ENCODE results near the gene JUN. TPM values are rescaled to one million over a fixed set of nuclear protein-coding genes. Genes with fewer than 3 reads are reported as not detected.

JUN gene
- total RNA-seq, 2 experiments from 2014 or later = 24.2 to 25.5 TPM

DNA sequence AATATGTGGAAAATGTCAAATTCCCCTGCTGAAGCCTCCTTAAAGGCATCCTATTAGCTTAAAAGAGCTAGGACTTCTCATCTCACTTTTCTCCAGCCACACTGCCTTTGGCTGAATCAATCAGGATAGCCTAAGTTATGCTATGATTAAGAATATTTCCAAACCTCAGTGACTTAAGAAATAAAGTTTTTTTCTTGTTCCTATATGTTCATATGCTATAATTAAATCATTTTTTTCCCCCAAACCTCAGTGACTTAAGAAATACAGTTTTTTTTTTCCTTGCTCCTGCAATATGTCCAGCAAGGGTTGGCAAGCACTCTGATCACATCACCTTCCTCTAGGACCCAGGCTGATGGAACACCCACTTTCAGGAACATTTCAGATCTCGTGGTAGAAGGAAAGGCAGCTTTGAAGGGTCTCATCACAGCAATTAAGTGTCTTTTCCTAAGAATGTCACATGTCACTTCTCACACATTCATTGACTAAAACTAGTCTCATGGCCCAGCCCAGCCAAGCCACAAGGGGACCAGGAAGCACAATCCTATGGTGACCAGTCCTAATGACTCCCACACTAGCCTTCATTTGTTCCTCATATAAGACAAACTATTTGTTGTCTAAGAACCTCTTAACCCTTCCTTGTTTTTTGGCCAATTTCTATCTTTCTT is 6.3 kb upstream of the JUN start:
- intact Hi-C loops (cut with DNase I, micrococcal nuclease) = loop anchor here (5.0 to 10.0 kb wide), 2 partner anchors 285 to 352 kb away; no protein-coding TSS in a partner anchor
- Mint-ChIP-seq H3K27me3 (no peaks in the 10 kb centered on the region), H3K36me3 (ENCODE audit: low read depth) (peaks cover 18% of the 10 kb centered on the region), H3K4me3 (no peak overlapping the region), H3K27ac (no peak overlapping the region), H3K4me1 (peaks cover 12% of the 10 kb centered on the region), H3K9me3 (ENCODE audit: low read depth) (peaks cover 5% of the 10 kb centered on the region)
- CTCF ChIA-PET = interaction anchor here (0.5 kb wide), 1 partner anchor 26 kb away, joined by 3 read pairs; no protein-coding TSS in a partner anchor
- no peak for DNase-seq
- POLR2A ChIA-PET = no interaction called here
- no peak for ATAC-seq

DNA sequence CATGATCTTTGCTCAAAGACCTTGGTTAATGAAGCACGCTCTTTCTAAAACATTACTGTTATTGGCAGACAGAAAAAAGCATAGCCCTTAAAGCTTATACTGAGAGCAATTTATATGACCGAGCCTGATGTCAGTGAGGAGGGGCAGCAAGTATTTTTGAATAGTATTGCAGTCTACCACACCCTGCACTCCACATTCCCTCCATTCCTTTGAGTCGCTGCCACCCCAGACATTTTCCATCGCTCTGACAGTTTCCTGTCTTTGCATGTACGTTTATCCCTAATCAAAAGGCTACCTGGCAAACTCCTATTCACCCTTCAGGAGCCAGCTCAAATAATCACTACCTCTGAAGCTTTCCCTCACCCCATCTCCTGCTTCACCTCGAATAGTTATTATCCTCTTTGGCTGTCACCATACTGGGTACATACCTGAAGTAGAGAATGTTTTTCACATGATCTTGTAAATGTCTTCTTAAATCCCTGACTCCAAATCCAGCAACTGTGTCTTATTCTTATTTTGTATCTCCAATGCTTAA is 5.5 kb upstream of the JUN start:
- peaks cover 9% of the 10 kb centered on the region for H3K4me1 Mint-ChIP-seq
- ChIA-PET POLR2A (no interaction called here), CTCF (no interaction called here)
- H3K36me3 Mint-ChIP-seq (ENCODE audit: low read depth) = peaks cover 18% of the 10 kb centered on the region
- no peak overlapping the region for H3K27ac Mint-ChIP-seq
- H3K4me3 Mint-ChIP-seq = no peak overlapping the region
- DNase-seq (no peak), ATAC-seq (no peak)
- intact Hi-C loops (cut with DNase I, micrococcal nuclease) = loop anchor here (5.0 to 10.0 kb wide), 2 partner anchors 285 to 353 kb away; no protein-coding TSS in a partner anchor
- H3K27me3 Mint-ChIP-seq = no peaks in the 10 kb centered on the region
- peaks cover 5% of the 10 kb centered on the region for H3K9me3 Mint-ChIP-seq (ENCODE audit: low read depth)

DNA sequence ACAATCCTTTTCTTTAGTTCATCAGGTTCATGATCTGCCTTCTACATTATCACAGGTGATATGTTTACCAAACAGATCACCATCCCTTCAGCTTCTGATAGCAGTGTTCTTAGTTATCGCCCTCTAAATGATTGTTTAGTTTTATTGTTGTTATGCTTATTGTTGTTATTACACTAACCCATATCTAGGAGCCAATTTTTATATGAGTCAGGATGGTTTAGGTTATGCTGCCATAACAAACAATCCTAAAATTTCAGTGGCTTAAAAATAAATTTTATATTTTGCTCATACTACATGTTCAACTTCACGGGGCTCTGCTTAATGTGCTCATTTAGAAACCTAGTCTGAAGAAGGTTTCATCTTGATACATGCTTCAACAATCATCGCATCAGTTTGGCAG is 4.4 kb upstream of the JUN start:
- POLR2A ChIA-PET = no interaction called here
- H3K4me3 Mint-ChIP-seq = no peak overlapping the region

GRCh38 chr1:58786927-58787245 is 3.0 kb upstream of the JUN start:
- peaks cover 23% of the 10 kb centered on the region for H3K36me3 Mint-ChIP-seq (ENCODE audit: low read depth)
- H3K9me3 Mint-ChIP-seq (ENCODE audit: low read depth) = peaks cover 5% of the 10 kb centered on the region
- H3K27me3 Mint-ChIP-seq = no peaks in the 10 kb centered on the region
- intact Hi-C loops (cut with DNase I, micrococcal nuclease) = loop anchor here (5.0 to 10.0 kb wide), 2 partner anchors 288 to 355 kb away; no protein-coding TSS in a partner anchor
- H3K4me1 Mint-ChIP-seq = peaks cover 12% of the 10 kb centered on the region
- H3K4me3 Mint-ChIP-seq = no peak overlapping the region
- DNase-seq (no peak), ATAC-seq (no peak)
- no peak overlapping the region for H3K27ac Mint-ChIP-seq
- ChIA-PET POLR2A (interaction anchor here (1.0 kb wide), 1 partner anchor 31 kb away, joined by 3 read pairs; no protein-coding TSS in a partner anchor), CTCF (interaction anchor here (1.1 kb wide), 1 partner anchor 59 kb away, joined by 3 read pairs; no protein-coding TSS in a partner anchor)

More for the DNA sequence above, 4.4 kb upstream of the JUN start:
- ATAC-seq (no peak), DNase-seq (no peak)
- intact Hi-C loops (cut with DNase I, micrococcal nuclease) = loop anchor here (5.0 to 10.0 kb wide), 2 partner anchors 287 to 354 kb away; no protein-coding TSS in a partner anchor
- H3K9me3 Mint-ChIP-seq (ENCODE audit: low read depth) = peaks cover 5% of the 10 kb centered on the region
- H3K27ac Mint-ChIP-seq = no peak overlapping the region
- peaks cover 9% of the 10 kb centered on the region for H3K4me1 Mint-ChIP-seq
- no peaks in the 10 kb centered on the region for H3K27me3 Mint-ChIP-seq
- peaks cover 18% of the 10 kb centered on the region for H3K36me3 Mint-ChIP-seq (ENCODE audit: low read depth)
- CTCF ChIA-PET = no interaction called here

DNA sequence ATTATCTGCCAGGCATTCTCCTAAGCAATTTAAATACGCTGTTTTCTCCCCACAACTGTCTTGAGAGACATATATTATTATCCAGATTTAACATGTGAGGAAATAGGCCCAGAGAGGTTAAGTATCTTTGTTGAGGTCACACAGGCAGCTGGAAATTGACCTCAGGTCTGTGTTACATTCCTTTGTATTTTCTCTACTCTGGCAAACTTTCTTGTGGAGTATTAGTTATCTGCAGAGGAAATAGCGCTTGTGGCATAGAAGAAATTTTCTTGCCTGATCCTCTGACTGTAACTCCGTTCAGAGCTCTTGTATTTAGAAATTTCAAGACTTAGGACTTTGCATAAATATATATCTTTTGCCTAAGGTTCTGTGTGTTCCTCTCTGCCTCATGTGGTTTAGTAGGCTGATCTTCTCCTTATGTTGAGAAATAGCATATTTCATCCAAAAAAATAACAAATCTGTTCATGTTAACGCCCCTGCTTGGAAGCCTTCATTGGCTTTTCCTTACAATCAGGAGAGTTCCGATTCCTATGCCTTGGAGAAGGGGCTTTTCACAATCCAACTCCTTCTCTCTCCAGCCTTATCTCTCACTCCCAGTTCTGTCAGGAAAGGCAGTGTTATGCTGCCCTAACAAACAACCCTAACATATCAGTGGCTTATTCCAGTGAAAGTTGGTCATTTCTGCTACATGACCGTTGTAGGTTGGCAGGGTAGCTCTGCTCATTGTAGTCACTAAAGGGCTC is 2.5 kb upstream of the JUN start:
- no peak for DNase-seq
- Mint-ChIP-seq H3K4me1 (peaks cover 15% of the 10 kb centered on the region), H3K36me3 (ENCODE audit: low read depth) (peaks cover 27% of the 10 kb centered on the region), H3K27ac (no peak overlapping the region), H3K27me3 (no peaks in the 10 kb centered on the region), H3K9me3 (ENCODE audit: low read depth) (peaks cover 5% of the 10 kb centered on the region), H3K4me3 (peak overlapping the region; percentile 79)
- intact Hi-C loops (cut with DNase I, micrococcal nuclease) = loop anchor here (5.0 to 10.0 kb wide), 2 partner anchors 288 to 356 kb away; no protein-coding TSS in a partner anchor
- ChIA-PET CTCF (interaction anchor here (1.0 to 1.2 kb wide), 4 partner anchors 12 to 339 kb away, joined by 3 to 4 read pairs (median 4); no protein-coding TSS in a partner anchor), POLR2A (interaction anchor here (0.6 to 1.0 kb wide), 2 partner anchors 8 to 30 kb away, joined by 3 read pairs; no protein-coding TSS in a partner anchor)
- no peak for ATAC-seq

DNA sequence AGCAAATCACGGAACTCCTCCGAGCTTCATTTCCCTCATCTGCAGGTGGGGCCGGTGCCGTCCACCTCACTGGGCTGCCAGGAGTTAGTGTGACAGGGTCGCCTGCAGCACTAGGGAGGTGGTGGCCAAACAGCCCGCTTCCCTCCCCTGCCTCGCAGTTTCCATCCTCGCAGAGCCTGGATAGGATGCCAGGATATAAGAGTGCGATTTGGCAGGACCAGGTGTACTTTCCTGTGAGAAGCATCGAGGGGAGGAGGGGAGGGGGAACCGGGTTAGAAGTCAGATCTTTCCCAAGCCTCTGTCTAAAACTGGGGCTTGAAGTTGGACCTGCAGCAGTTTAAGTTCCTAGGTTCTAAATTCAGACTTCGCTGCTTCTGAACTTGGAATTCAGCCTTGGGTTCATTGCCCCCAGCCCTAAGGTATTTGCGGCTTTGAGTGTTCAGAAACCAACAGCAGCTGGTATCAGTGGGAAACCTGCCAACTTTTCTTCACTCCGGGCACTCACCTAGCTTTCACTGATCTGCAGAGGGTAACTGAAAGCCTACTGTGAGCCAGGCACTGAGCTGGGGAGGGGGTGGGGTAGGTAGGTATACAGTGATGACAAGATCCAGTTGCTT is 1.7 kb upstream of the JUN start:
- intact Hi-C loops (cut with DNase I, micrococcal nuclease) = loop anchor here (1.0 to 10.0 kb wide), 4 partner anchors 118 to 511 kb away; partner anchors contain the start of gene FGGY (in 1 of the 2)
- H3K4me1 Mint-ChIP-seq = peaks cover 18% of the 10 kb centered on the region

DNA sequence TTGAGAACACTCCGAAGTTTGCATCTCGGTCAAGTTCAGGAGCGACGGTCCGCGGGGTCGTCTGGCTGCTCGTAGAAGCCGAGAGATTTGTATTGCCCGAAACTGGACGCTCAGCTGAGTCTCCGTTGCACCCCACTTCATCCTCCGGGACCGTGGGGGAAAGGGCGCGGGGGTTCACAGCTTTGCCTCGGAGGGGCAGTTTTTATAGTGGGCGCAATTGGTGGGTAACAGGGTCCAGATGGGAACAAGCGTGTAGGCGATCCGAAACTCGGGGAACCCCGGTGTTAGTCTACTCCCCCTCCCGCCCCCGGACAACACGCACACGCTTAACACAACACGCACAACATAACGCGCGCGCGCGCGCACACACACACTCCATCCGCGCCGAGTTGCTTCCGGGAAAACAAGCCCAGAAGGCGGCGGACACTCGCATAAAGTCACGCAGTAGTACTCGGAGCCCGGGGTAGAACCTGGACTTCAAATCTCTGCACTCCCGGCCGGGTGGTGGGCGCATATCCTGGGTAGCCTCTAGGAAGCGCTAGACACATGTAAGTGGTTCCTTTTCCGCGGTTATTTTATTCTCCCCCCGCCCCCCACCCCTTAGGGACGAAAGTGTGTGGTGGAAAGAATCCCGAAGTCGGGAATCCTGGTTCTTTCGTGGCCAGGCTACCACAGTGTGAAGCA is 1.1 kb upstream of the JUN start:
- peak overlapping the region; percentile 91 for H3K27ac Mint-ChIP-seq
- POLR2A ChIA-PET = interaction anchor here (2.0 kb wide), 1 partner anchor 118 kb away, joined by 6 read pairs; no protein-coding TSS in a partner anchor
- peaks cover 5% of the 10 kb centered on the region for H3K9me3 Mint-ChIP-seq (ENCODE audit: low read depth)
- DNase-seq (peak; percentile 86), ATAC-seq (peak; percentile 3)
- H3K36me3 Mint-ChIP-seq (ENCODE audit: low read depth) = peaks cover 30% of the 10 kb centered on the region
- intact Hi-C loops (cut with DNase I, micrococcal nuclease) = loop anchor here (1.0 to 10.0 kb wide), 14 partner anchors 30 to 1029 kb away; partner anchors contain the start of genes HOOK1 (in 2 of the 2), OMA1 (in 2 of the 2), FGGY (in 1 of the 2) and MYSM1 (in 1 of the 2)
- peak overlapping the region; percentile 79 for H3K4me3 Mint-ChIP-seq
- CTCF ChIA-PET = interaction anchor here (0.5 to 1.1 kb wide), 3 partner anchors 14 to 722 kb away, joined by 3 to 4 read pairs (median 3); no protein-coding TSS in a partner anchor
- no peaks in the 10 kb centered on the region for H3K27me3 Mint-ChIP-seq
- peaks cover 18% of the 10 kb centered on the region for H3K4me1 Mint-ChIP-seq

More for the DNA sequence above, 1.7 kb upstream of the JUN start:
- H3K4me3 Mint-ChIP-seq = peak overlapping the region; percentile 79
- ATAC-seq (no peak), DNase-seq (peak; percentile 42)
- POLR2A ChIA-PET = interaction anchor here (1.0 to 2.0 kb wide), 2 partner anchors 30 to 118 kb away, joined by 3 to 6 read pairs; no protein-coding TSS in a partner anchor
- peaks cover 30% of the 10 kb centered on the region for H3K36me3 Mint-ChIP-seq (ENCODE audit: low read depth)
- H3K27ac Mint-ChIP-seq = peak overlapping the region; percentile 91
- no peaks in the 10 kb centered on the region for H3K27me3 Mint-ChIP-seq
- peaks cover 5% of the 10 kb centered on the region for H3K9me3 Mint-ChIP-seq (ENCODE audit: low read depth)
- CTCF ChIA-PET = interaction anchor here (0.5 to 1.2 kb wide), 4 partner anchors 13 to 721 kb away, joined by 3 to 4 read pairs (median 4); no protein-coding TSS in a partner anchor

DNA sequence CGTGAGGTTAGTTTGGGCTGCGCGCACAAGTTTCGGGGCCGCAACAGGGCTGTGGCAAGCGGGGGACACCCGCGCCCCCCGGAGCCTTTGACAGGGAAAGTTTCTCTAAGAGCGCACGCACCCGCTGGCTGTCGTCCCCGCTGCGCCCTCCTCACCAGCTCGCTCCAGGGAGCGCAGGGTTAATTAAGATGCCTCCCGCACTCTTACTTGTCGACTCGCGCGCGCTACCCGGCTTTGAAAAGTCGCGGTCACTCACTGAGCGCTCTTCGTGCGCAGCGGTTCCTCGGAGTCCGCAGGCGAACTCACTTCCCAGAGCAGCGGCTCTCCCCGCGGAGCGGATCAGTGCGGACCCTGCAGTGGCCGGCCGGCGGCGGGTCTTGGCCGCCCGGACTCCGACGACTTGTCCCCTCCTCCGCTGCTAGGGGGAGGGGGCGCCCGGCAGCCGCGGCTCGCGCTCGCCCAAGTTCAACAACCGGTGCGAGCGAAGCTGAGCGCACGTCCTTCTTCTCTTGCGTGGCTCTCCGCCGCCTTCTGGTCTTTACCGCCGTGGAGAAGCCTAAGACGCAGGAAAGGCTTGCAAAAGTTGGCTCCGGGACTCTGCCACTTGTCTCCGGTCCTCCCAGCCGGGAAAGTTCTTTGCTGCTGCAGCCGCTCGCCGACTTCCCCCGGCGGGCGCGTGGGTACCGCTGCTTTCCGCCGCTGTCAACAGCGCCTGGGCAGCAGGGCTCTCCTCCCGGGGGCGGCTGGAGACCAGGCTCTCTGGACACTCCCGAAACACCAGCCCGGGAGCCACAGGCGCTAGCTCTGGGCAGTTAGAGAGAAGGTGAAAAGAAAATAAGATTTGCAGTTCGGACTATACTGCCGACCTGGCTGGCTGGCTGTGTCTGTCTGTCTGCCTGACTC is 506 bp downstream of the JUN start:
- peaks cover 3% of the 10 kb centered on the region for H3K9me3 Mint-ChIP-seq (ENCODE audit: low read depth)
- ChIA-PET CTCF (interaction anchor here (0.6 kb wide), 2 partner anchors 155 to 908 kb away, joined by 3 read pairs; no protein-coding TSS in a partner anchor), POLR2A (interaction anchor here (0.9 to 2.0 kb wide), 8 partner anchors 19 to 410 kb away, joined by 3 to 15 read pairs (median 5); no protein-coding TSS in a partner anchor)
- peaks cover 17% of the 10 kb centered on the region for H3K4me1 Mint-ChIP-seq
- H3K36me3 Mint-ChIP-seq (ENCODE audit: low read depth) = peaks cover 22% of the 10 kb centered on the region
- H3K4me3 Mint-ChIP-seq = peak overlapping the region; percentile 79
- ATAC-seq = peak; percentile 7
- DNase-seq = peak; percentile 70
- peak overlapping the region; percentile 91 for H3K27ac Mint-ChIP-seq
- intact Hi-C loops (cut with DNase I, micrococcal nuclease) = loop anchor here (5.0 to 10.0 kb wide), 4 partner anchors 291 to 1029 kb away; partner anchors contain the start of gene HOOK1 (in 1 of the 2)
- H3K27me3 Mint-ChIP-seq = peaks cover 2% of the 10 kb centered on the region
